PC-9 (cell line): Measurements from ENCODE around the gene SLC10A1. TPM values are rescaled to one million over a fixed set of nuclear protein-coding genes. Genes with fewer than 3 reads are reported as not detected.

Experiments used
- BruUV-seq: library from RNA; stranded (reverse); fragments of 400-500 nt; replicated peaks from 2 replicates; lab custom pipeline; 2021; lab: Mats Ljungman, UMichigan
- CTCF ChIA-PET: fragments of 300-600 bp; sonication (Branson Sonifier 250); formaldehyde crosslinking; loops from one replicate; lab custom pipeline; 2022; ENCODE audit warnings: antibody characterized with exemption; lab: Charles Lee
- POLR2A ChIA-PET: fragments of 300-600 bp; sonication (Branson Sonifier 250); formaldehyde crosslinking; loops from one replicate; lab custom pipeline; 2022; ENCODE audit warnings: antibody characterized with exemption; ENCODE audit not compliant: unreplicated experiment; lab: Charles Lee
- DNase-seq, 2 experiments: peaks; one replicate each; pipeline versions ENCODE4 v3.0.0 to v3.0.0-alpha.2; 2015 to 2022; ENCODE audit warnings: mixed read lengths in 1 of 2
- H2AFZ ChIP-seq: fragments of 200-600 bp; sonication (generic); 2 replicates; pipeline ENCODE4 v1.8.1; 2017; ENCODE audit warnings: antibody characterized with exemption
- H3F3A ChIP-seq: fragments of 200-600 bp; sonication (generic); 2 replicates; pipeline ENCODE4 v1.8.1; 2017; ENCODE audit warnings: antibody characterized with exemption, mild to moderate bottlenecking, low read depth; ENCODE audit not compliant: insufficient read depth
- H3K27ac ChIP-seq: fragments of 200-600 bp; sonication (generic); 2 replicates; pipeline ENCODE4 v1.6.1; 2016; ENCODE audit warnings: mixed run types
- H3K27me3 ChIP-seq: fragments of 200-600 bp; sonication (generic); 2 replicates; pipeline ENCODE4 v1.6.1; 2016; ENCODE audit warnings: low read depth, mixed run types; ENCODE audit not compliant: insufficient read depth
- H3K36me3 ChIP-seq: fragments of 200-600 bp; sonication (generic); 2 replicates; pipeline ENCODE4 v1.6.1; 2016; ENCODE audit warnings: low read depth, mixed run types
- H3K4me1 ChIP-seq: fragments of 200-600 bp; sonication (generic); replicated peaks from 2 replicates; pipeline ENCODE4 v1.6.1; 2016; ENCODE audit warnings: mixed run types; ENCODE audit not compliant: insufficient read depth
- H3K4me2 ChIP-seq: fragments of 200-600 bp; sonication (generic); 2 replicates; pipeline ENCODE4 v1.6.1; 2017; ENCODE audit warnings: mixed run types
- H3K4me3 ChIP-seq: fragments of 200-600 bp; sonication (generic); 2 replicates; pipeline ENCODE4 v1.6.1; 2016; ENCODE audit warnings: mixed run types
- H3K79me2 ChIP-seq: fragments of 200-600 bp; sonication (generic); 2 replicates; pipeline ENCODE4 v1.6.1; 2017; ENCODE audit warnings: low read depth, mixed run types
- H3K9me2 ChIP-seq: fragments of 200-600 bp; sonication (generic); 2 replicates; pipeline ENCODE4 v1.8.1; 2017; ENCODE audit warnings: mild to moderate bottlenecking; ENCODE audit not compliant: insufficient read depth
- H3K9me3 ChIP-seq: fragments of 200-600 bp; sonication (generic); 2 replicates; pipeline ENCODE4 v1.8.1; 2016; ENCODE audit warnings: low read depth; ENCODE audit not compliant: insufficient read depth
- H4K20me1 ChIP-seq: fragments of 200-600 bp; sonication (generic); 2 replicates; pipeline ENCODE4 v1.8.1; 2017; ENCODE audit not compliant: insufficient read depth
- CTCF ChIP-seq: fragments of 200-600 bp; sonication (generic); conservative IDR thresholded peaks from 2 replicates; pipeline ENCODE4 v1.6.1; 2017; ENCODE audit warnings: mixed run types, antibody characterized with exemption, mild to moderate bottlenecking, moderate library complexity
- EZH2 ChIP-seq: fragments of 200-600 bp; sonication (generic); IDR thresholded peaks from 2 replicates; pipeline ENCODE4 v1.8.0; 2017; ENCODE audit warnings: antibody characterized with exemption, low read depth
- intact Hi-C: fragments of 100-400 bp; cut with micrococcal nuclease; formaldehyde crosslinking; loops from one replicate; pipeline ENCODE4 v1.10.0; 2022; ENCODE audit not compliant: unreplicated experiment
- total RNA-seq: library from RNA; stranded (reverse); gene quantifications from 2 replicates; pipeline ENCODE4 v1.2.3, GENCODE V29; 2021

SLC10A1 gene
- total RNA-seq, 1 experiment from 2014 or later: not detected

DNA sequence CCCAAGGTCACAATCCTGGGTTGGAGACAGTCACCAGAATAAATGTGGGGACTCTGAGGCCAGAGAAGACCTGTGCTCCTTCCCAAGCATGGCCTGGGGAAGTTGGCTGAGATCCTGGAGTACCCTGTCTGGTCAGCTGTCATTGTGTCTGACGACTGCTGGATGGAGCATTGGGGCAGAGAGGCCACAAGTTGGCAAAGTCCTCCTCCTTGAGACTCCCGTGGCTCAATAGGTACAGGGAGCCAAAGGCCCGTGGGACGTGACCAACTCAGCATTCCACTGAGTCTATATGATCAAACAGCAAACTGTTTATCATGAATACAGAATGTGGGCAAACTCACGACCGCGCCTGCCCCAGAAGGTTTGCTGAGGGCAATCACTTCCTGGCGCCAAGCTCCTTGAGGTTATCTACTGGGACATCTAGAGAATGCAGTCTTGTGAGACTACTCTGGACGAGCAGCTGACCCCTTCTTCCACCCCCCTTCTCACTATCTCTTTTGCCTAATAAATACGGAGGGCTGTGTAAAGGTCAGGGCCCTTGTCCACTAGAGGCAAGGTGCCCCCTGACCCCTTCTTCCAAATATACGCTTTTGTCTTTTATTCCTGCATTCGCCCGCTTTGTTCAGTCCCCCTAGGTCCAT is 14.3 kb upstream of the SLC10A1 start:
- POLR2A ChIA-PET: no interaction called here
- peaks cover 33% of the 10 kb centered on the region for H3K27me3 ChIP-seq
- no peaks in the 10 kb centered on the region for H3F3A ChIP-seq
- H3K4me3 ChIP-seq: no peak overlapping the region
- no peak overlapping the region for H3K4me2 ChIP-seq
- no peaks in the 10 kb centered on the region; the same call in 1 of the 2 replicates for H3K9me3 ChIP-seq
- H2AFZ ChIP-seq: no peak overlapping the region
- H3K9me2 ChIP-seq: no peaks in the 10 kb centered on the region
- H3K27ac ChIP-seq: no peak overlapping the region
- H4K20me1 ChIP-seq: no peaks in the 10 kb centered on the region
- TF ChIP-seq CTCF: no peak
- no peak for TF ChIP-seq EZH2
- intact Hi-C loops: no loop called here
- H3K4me1 ChIP-seq: no peaks in the 10 kb centered on the region
- CTCF ChIA-PET: no interaction called here
- no peak for DNase-seq
- no peaks in the 10 kb centered on the region for H3K36me3 ChIP-seq
- no peaks in the 10 kb centered on the region for H3K79me2 ChIP-seq
- BruUV-seq: no TSS peak

DNA sequence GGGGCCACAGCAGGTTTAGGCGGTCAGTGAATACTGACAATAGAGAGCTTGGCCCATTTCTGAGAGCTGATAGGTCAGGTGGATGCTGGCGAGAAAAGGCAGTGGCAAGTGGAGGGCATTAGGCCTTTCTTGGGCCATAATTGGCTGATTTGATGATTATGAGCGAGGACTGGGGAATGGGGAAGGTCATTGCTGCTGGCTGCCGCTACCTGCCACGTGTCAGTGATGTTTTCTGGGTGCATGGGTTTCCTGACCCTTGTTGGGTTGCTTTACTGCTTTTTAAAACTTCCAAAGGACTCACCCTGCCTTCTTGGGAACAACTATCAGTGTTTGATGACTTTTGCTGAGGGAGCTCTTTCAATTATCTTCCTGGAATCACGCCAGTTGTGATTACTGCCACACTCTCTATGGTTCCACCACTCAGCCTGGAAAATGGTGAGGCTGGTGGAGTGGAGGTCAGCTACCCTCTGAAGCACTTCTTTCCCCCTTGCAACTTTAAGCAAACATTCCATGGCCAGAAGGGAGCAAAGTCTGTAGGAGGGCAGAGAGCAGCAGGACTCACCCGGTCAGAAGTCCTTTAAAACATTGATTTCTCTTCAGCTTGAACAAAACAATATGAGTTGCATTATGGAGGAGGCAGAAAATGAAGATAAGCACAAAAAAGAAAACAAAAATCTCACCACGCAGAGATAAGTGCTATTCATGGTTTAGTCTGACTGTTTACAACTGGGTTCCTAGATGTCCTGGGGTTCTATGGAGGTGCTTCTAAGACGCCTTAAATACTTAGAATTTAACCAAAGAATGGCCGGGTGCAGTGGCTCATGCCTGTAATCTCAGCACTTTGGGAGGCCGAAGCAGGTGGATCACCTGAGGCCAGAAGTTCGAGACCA is 12.1 kb upstream of the SLC10A1 start:
- no peak overlapping the region for H2AFZ ChIP-seq
- H3K4me1 ChIP-seq: no peaks in the 10 kb centered on the region
- intact Hi-C loops: no loop called here
- H3K36me3 ChIP-seq: no peaks in the 10 kb centered on the region
- TF ChIP-seq CTCF (no peak), EZH2 (no peak)
- no peak for DNase-seq
- no peak overlapping the region for H3K4me2 ChIP-seq
- H3K79me2 ChIP-seq: no peaks in the 10 kb centered on the region
- no TSS peak for BruUV-seq
- H4K20me1 ChIP-seq: no peaks in the 10 kb centered on the region
- no peak overlapping the region for H3K4me3 ChIP-seq
- CTCF ChIA-PET: interaction anchor here (0.7 kb wide), 1 partner anchor 409 kb away, joined by 5 read pairs; no protein-coding TSS in a partner anchor
- H3K27ac ChIP-seq: no peak overlapping the region
- H3F3A ChIP-seq: no peaks in the 10 kb centered on the region
- POLR2A ChIA-PET: no interaction called here
- peaks cover 13% of the 10 kb centered on the region; the same call in 1 of the 2 replicates for H3K27me3 ChIP-seq
- no peaks in the 10 kb centered on the region; the same call in 1 of the 2 replicates for H3K9me3 ChIP-seq
- H3K9me2 ChIP-seq: no peaks in the 10 kb centered on the region

DNA sequence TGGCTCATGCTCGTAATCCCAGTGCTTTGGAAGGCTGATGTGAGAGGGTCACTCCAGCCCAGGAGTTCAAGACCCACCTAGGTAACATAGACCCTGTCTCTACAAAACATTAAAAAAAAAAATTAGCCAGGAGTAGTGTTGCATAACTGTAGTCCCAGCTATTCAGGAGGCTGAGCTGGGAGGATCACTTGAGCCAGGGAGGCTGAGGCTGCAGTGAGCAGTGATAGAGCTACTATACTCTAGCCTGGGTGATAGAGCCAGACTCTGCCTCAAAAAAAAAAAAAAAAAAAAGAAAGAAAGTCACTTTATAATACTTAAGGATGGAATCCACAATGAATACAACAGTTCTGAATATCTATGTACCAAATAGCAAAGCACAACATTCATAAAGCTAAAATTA is 10.2 kb upstream of the SLC10A1 start:
- Histone ChIP-seq H3K79me2 (no peaks in the 10 kb centered on the region), H3K4me1 (no peaks in the 10 kb centered on the region), H4K20me1 (no peaks in the 10 kb centered on the region), H2AFZ (no peak overlapping the region), H3K36me3 (no peaks in the 10 kb centered on the region), H3K4me2 (no peak overlapping the region), H3K9me3 (no peaks in the 10 kb centered on the region), H3K9me2 (no peaks in the 10 kb centered on the region), H3K27ac (no peak overlapping the region), H3K27me3 (peaks cover 4% of the 10 kb centered on the region; the same call in 1 of the 2 replicates), H3K4me3 (no peak overlapping the region), H3F3A (no peaks in the 10 kb centered on the region)
- intact Hi-C loops: no loop called here
- ChIA-PET CTCF (interaction anchor here (0.7 kb wide), 1 partner anchor 66 kb away, joined by 4 read pairs; no protein-coding TSS in a partner anchor), POLR2A (no interaction called here)
- no TSS peak for BruUV-seq
- no peak for DNase-seq
- no peak for TF ChIP-seq EZH2
- no peak for TF ChIP-seq CTCF
